ENCODE results near the gene CDKN2B-AS1. TPM values are rescaled to one million over a fixed set of nuclear protein-coding genes. Genes with fewer than 3 reads are reported as not detected.
"Not testable (repeated sequence)": the region's sequence is repeated elsewhere in the genome, so short reads cannot be mapped to it uniquely, and the experiment has no call there.

The CDKN2B-AS1 gene
- total RNA-seq, 1 donor from 2014 or later: not detected

DNA sequence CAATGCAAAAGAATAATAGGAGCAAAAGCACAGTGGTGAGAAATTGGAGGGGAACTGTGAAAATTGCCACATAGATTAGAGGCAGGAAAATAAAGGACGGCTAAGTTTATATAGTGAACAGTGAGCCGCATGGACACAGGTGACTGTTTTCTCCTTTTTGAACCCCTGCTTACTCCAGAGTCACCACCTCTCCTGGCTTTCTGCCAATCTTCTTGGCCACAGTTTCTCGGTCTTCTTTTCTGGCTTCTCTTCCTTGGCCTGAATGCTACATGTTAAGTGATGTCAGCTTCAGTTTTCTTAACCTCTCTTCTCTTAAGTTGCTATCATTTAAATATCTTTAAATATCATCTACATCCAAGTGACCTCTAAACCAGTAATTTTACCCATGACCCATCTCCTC lies 61.8 kb downstream of the CDKN2B-AS1 start:
- Mint-ChIP-seq H3K4me1 (peaks cover 10% of the 10 kb centered on the region), H3K36me3 (no peaks in the 10 kb centered on the region), H3K4me3 (no peak overlapping the region), H3K27me3 (ENCODE audit: insufficient read depth, low read depth) (no peaks in the 10 kb centered on the region), H3K9me3 (peaks cover 2% of the 10 kb centered on the region), H3K27ac (no peak overlapping the region)
- Histone ChIP-seq H3K9ac (no peak overlapping the region), H3K27me3 (no peaks in the 10 kb centered on the region), H3K9me3 (ENCODE audit: low read depth) (no peaks in the 10 kb centered on the region), H2AFZ (replicated peaks) (no peak overlapping the region), H3K79me2 (ENCODE audit: low read depth) (no peaks in the 10 kb centered on the region), H3K27ac (no peak overlapping the region), H3K4me2 (no peak overlapping the region), H3F3A (ENCODE audit: low read depth) (no peaks in the 10 kb centered on the region), H3K36me3 (no peaks in the 10 kb centered on the region), H3K4me1 (peaks cover 8% of the 10 kb centered on the region), H4K20me1 (ENCODE audit: low read depth) (no peaks in the 10 kb centered on the region), H3K4me3 (no peak overlapping the region)
- TF ChIP-seq, protein P1, sequence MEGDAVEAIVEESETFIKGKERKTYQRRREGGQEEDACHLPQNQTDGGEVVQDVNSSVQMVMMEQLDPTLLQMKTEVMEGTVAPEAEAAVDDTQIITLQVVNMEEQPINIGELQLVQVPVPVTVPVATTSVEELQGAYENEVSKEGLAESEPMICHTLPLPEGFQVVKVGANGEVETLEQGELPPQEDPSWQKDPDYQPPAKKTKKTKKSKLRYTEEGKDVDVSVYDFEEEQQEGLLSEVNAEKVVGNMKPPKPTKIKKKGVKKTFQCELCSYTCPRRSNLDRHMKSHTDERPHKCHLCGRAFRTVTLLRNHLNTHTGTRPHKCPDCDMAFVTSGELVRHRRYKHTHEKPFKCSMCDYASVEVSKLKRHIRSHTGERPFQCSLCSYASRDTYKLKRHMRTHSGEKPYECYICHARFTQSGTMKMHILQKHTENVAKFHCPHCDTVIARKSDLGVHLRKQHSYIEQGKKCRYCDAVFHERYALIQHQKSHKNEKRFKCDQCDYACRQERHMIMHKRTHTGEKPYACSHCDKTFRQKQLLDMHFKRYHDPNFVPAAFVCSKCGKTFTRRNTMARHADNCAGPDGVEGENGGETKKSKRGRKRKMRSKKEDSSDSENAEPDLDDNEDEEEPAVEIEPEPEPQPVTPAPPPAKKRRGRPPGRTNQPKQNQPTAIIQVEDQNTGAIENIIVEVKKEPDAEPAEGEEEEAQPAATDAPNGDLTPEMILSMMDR (IDR thresholded peaks at IDR 0.05): no peak
- no peak for TF ChIP-seq EZH2 (IDR thresholded peaks at IDR 0.05)
- TF ChIP-seq EZH2phosphoT487 (IDR thresholded peaks at IDR 0.05): no peak
- DNase-seq (ENCODE audit: low spot score): no peak

GRCh38 chr9:22057972-22058371 lies 63.4 kb downstream of the CDKN2B-AS1 start:
- H3K9ac ChIP-seq; H2AFZ ChIP-seq (replicated peaks); H3K27ac ChIP-seq; H3K4me1 Mint-ChIP-seq; H3K4me1 ChIP-seq; H3K79me2 ChIP-seq (ENCODE audit: low read depth); H3K36me3 ChIP-seq; H3K4me2 ChIP-seq; H3K9me3 Mint-ChIP-seq; H4K20me1 ChIP-seq (ENCODE audit: low read depth); H3K27me3 Mint-ChIP-seq (ENCODE audit: insufficient read depth, low read depth); H3K27ac Mint-ChIP-seq; H3K4me3 ChIP-seq; H3K9me3 ChIP-seq (ENCODE audit: low read depth); H3F3A ChIP-seq (ENCODE audit: low read depth); H3K27me3 ChIP-seq; DNase-seq (ENCODE audit: low spot score); H3K4me3 Mint-ChIP-seq; H3K36me3 Mint-ChIP-seq: not testable (repeated sequence)

- Histone ChIP-seq H3K4me1 (no peaks in the 10 kb centered on the region), H3K4me3 (no peak overlapping the region), H3K36me3 (no peaks in the 10 kb centered on the region), H3K79me2 (ENCODE audit: low read depth) (no peaks in the 10 kb centered on the region), H2AFZ (replicated peaks) (no peak overlapping the region), H3K27me3 (no peaks in the 10 kb centered on the region), H3K9me3 (ENCODE audit: low read depth) (no peaks in the 10 kb centered on the region), H4K20me1 (ENCODE audit: low read depth) (no peaks in the 10 kb centered on the region), H3F3A (ENCODE audit: low read depth) (no peaks in the 10 kb centered on the region), H3K9ac (no peak overlapping the region), H3K27ac (no peak overlapping the region), H3K4me2 (no peak overlapping the region)
- Mint-ChIP-seq H3K9me3 (peaks cover 2% of the 10 kb centered on the region), H3K4me1 (no peaks in the 10 kb centered on the region), H3K27ac (no peak overlapping the region), H3K4me3 (no peak overlapping the region), H3K36me3 (no peaks in the 10 kb centered on the region), H3K27me3 (ENCODE audit: insufficient read depth, low read depth) (no peaks in the 10 kb centered on the region)
- TF ChIP-seq, protein P1 (IDR thresholded peaks at IDR 0.05): no peak
- TF ChIP-seq EZH2phosphoT487 (IDR thresholded peaks at IDR 0.05) (no peak), EZH2 (IDR thresholded peaks at IDR 0.05) (no peak)
- DNase-seq (ENCODE audit: low spot score): no peak
Measured at GRCh38 chr9:22060831-22061383, 66.3 kb downstream of the CDKN2B-AS1 start.

DNA sequence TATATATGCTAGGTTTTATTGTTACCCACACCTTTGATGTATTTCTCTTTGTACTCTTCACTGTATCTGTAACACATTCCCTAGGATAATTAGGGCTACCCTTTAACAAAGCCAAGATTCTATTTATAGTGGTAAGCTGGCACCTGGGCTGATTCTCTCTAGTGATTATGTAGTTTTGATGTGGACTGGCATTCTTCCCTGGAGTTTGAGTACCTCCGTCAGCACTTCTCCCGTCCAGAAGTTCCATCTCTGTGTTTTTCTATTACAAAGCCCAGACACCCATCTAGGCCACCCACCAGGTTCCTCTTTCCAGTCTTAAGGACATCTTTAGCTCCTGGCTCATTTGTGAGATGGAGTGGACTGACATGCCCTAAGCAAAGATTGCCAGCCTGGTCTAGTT lies 70.4 kb downstream of the CDKN2B-AS1 start:
- no peak overlapping the region for H3K4me3 Mint-ChIP-seq
- no peak overlapping the region for H3K4me2 ChIP-seq
- H3K9ac ChIP-seq: no peak overlapping the region
- no peak for TF ChIP-seq EZH2phosphoT487 (IDR thresholded peaks at IDR 0.05)
- TF ChIP-seq, protein P1 (IDR thresholded peaks at IDR 0.05): no peak
- TF ChIP-seq EZH2 (IDR thresholded peaks at IDR 0.05): no peak
- H3K9me3 ChIP-seq (ENCODE audit: low read depth): no peaks in the 10 kb centered on the region
- H3K4me1 ChIP-seq: no peaks in the 10 kb centered on the region
- H4K20me1 ChIP-seq (ENCODE audit: low read depth): no peaks in the 10 kb centered on the region
- no peaks in the 10 kb centered on the region for H3K4me1 Mint-ChIP-seq
- no peak overlapping the region for H3K4me3 ChIP-seq
- no peaks in the 10 kb centered on the region for H3K9me3 Mint-ChIP-seq
- DNase-seq (ENCODE audit: low spot score): no peak
- no peaks in the 10 kb centered on the region for H3F3A ChIP-seq (ENCODE audit: low read depth)
- no peak overlapping the region for H2AFZ ChIP-seq (replicated peaks)
- H3K27me3 ChIP-seq: no peaks in the 10 kb centered on the region
- H3K36me3 ChIP-seq: no peaks in the 10 kb centered on the region
- no peaks in the 10 kb centered on the region for H3K79me2 ChIP-seq (ENCODE audit: low read depth)
- no peaks in the 10 kb centered on the region for H3K36me3 Mint-ChIP-seq
- H3K27me3 Mint-ChIP-seq (ENCODE audit: insufficient read depth, low read depth): no peaks in the 10 kb centered on the region
- H3K27ac ChIP-seq: no peak overlapping the region
- H3K27ac Mint-ChIP-seq: no peak overlapping the region

Measured in neural progenitor cell (in vitro differentiated cells).